Measurements from ENCODE around the gene CDH4. TPM values are rescaled to one million over a fixed set of nuclear protein-coding genes. Genes with fewer than 3 reads are reported as not detected.

CDH4 gene
- polyA plus RNA-seq, 4 donors = 0.09 to 4.1 (median 0.25) TPM

- H3K27me3 ChIP-seq (ENCODE audit: control insufficient read depth in 3 of 3, insufficient read depth in 3 of 3, low read length in 3 of 3) = no peaks in the 10 kb centered on the region
- FAIRE-seq = no peak
- no peak overlapping the region for H3K27ac ChIP-seq (ENCODE audit: low read depth in 1 of 3, low read length in 2 of 3)
- no peak for DNase-seq
- no peaks in the 10 kb centered on the region for H3K36me3 ChIP-seq (ENCODE audit: control insufficient read depth in 3 of 3, insufficient read depth in 2 of 3, low read depth in 1 of 3, low read length in 3 of 3)
- peaks cover 0 to 1% of the 10 kb centered on the region in 2 donors for H3K9me3 ChIP-seq (ENCODE audit: control insufficient read depth in 2 of 2, insufficient read depth in 1 of 2, low read depth in 1 of 2, low read length in 1 of 2)
- WGBS, 3 donors = 72 to 90% (median 76%) methylated on average over 20 of the region's 20 CpGs
- H3K4me1 ChIP-seq (ENCODE audit: control insufficient read depth in 3 of 3, insufficient read depth in 2 of 3, low read depth in 1 of 3, low read length in 2 of 3) = no peaks in the 10 kb centered on the region
- H3K4me3 ChIP-seq (ENCODE audit: low read depth in 1 of 3, low read length in 3 of 3) = no peak overlapping the region
These were observed 620.4 kb downstream of the CDH4 start for GRCh38 chr20:61872371-61872900.

- Histone ChIP-seq H3K27ac (ENCODE audit: low read depth in 1 of 3, low read length in 2 of 3) (no peak overlapping the region), H3K4me3 (ENCODE audit: low read depth in 1 of 3, low read length in 3 of 3) (no peak overlapping the region), H3K36me3 (ENCODE audit: control insufficient read depth in 3 of 3, insufficient read depth in 2 of 3, low read depth in 1 of 3, low read length in 3 of 3) (no peaks in the 10 kb centered on the region), H3K27me3 (ENCODE audit: control insufficient read depth in 3 of 3, insufficient read depth in 3 of 3, low read length in 3 of 3) (no peaks in the 10 kb centered on the region), H3K9me3 (ENCODE audit: control insufficient read depth in 2 of 2, insufficient read depth in 1 of 2, low read depth in 1 of 2, low read length in 1 of 2) (peaks cover 0 to 1% of the 10 kb centered on the region in 2 donors), H3K4me1 (ENCODE audit: control insufficient read depth in 3 of 3, insufficient read depth in 2 of 3, low read depth in 1 of 3, low read length in 2 of 3) (no peaks in the 10 kb centered on the region)
- DNase-seq = no peak
- 90 to 92% (median 92%) methylated on average over 37 to 38 of the region's 38 CpGs for WGBS, 3 donors
- no peak for FAIRE-seq
These were observed 621.8 kb downstream of the CDH4 start for GRCh38 chr20:61873651-61874420.

DNA sequence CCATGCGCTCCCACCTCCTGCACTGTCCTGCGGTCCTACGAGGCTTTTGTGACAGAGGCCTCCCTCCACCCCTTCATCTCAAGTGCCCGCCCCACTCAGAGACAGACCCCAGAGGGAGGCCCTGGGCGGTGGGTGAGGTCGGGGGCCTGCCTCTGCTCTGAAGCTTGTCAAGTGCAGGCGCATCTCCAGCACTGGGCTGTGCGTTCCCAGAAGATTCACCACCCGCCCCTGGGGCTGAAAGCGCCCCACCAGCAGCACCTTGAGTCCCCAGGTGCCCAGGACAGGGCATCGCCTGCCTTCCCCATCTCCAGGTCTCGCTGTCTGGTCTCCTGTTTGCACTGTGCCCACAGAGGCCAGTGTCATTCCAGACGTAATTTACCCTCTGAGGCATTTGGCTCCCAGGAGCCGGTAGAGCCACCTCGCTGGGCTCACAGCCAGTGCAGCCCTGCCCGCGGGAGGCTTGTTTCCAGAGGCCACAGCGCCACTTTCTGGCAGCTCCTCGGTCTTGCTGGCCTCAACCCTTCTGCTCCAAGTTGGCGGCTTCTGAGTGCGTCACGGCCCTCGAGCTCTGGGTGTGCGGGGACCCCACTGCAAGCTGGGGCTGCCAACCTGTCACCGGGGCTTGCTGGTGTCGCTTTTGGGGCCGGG lies 622.5 kb downstream of the CDH4 start:
- WGBS, 3 donors = 48 to 56% (median 48%) methylated on average over 27 of the region's 27 CpGs
- DNase-seq (peak in 1 of 2 donors; percentile 33), FAIRE-seq (no peak)
- Histone ChIP-seq H3K27me3 (ENCODE audit: control insufficient read depth in 3 of 3, insufficient read depth in 3 of 3, low read length in 3 of 3) (no peaks in the 10 kb centered on the region), H3K27ac (ENCODE audit: low read depth in 1 of 3, low read length in 2 of 3) (no peak overlapping the region), H3K9me3 (ENCODE audit: control insufficient read depth in 2 of 2, insufficient read depth in 1 of 2, low read depth in 1 of 2, low read length in 1 of 2) (peaks cover 0 to 1% of the 10 kb centered on the region in 2 donors), H3K4me1 (ENCODE audit: control insufficient read depth in 3 of 3, insufficient read depth in 2 of 3, low read depth in 1 of 3, low read length in 2 of 3) (no peaks in the 10 kb centered on the region), H3K4me3 (ENCODE audit: low read depth in 1 of 3, low read length in 3 of 3) (no peak overlapping the region), H3K36me3 (ENCODE audit: control insufficient read depth in 3 of 3, insufficient read depth in 2 of 3, low read depth in 1 of 3, low read length in 3 of 3) (no peaks in the 10 kb centered on the region)

GRCh38 chr20:61875221-61875885 lies 623.3 kb downstream of the CDH4 start:
- Histone ChIP-seq H3K27me3 (ENCODE audit: control insufficient read depth in 3 of 3, insufficient read depth in 3 of 3, low read length in 3 of 3) (no peaks in the 10 kb centered on the region), H3K27ac (ENCODE audit: low read depth in 1 of 3, low read length in 2 of 3) (no peak overlapping the region), H3K4me3 (ENCODE audit: low read depth in 1 of 3, low read length in 3 of 3) (no peak overlapping the region), H3K9me3 (ENCODE audit: control insufficient read depth in 2 of 2, insufficient read depth in 1 of 2, low read depth in 1 of 2, low read length in 1 of 2) (no peaks in the 10 kb centered on the region), H3K4me1 (ENCODE audit: control insufficient read depth in 3 of 3, insufficient read depth in 2 of 3, low read depth in 1 of 3, low read length in 2 of 3) (no peaks in the 10 kb centered on the region), H3K36me3 (ENCODE audit: control insufficient read depth in 3 of 3, insufficient read depth in 2 of 3, low read depth in 1 of 3, low read length in 3 of 3) (no peaks in the 10 kb centered on the region)
- no peak for DNase-seq
- 62 to 75% (median 68%) methylated on average over 25 of the region's 25 CpGs for WGBS, 3 donors
- FAIRE-seq = no peak

GRCh38 chr20:61875996-61876395 lies 623.9 kb downstream of the CDH4 start:
- 69 to 83% (median 73%) methylated on average over 16 of the region's 16 CpGs for WGBS, 3 donors
- Histone ChIP-seq H3K36me3 (ENCODE audit: control insufficient read depth in 3 of 3, insufficient read depth in 2 of 3, low read depth in 1 of 3, low read length in 3 of 3) (no peaks in the 10 kb centered on the region), H3K27ac (ENCODE audit: low read depth in 1 of 3, low read length in 2 of 3) (no peak overlapping the region), H3K4me3 (ENCODE audit: low read depth in 1 of 3, low read length in 3 of 3) (no peak overlapping the region), H3K9me3 (ENCODE audit: control insufficient read depth in 2 of 2, insufficient read depth in 1 of 2, low read depth in 1 of 2, low read length in 1 of 2) (no peaks in the 10 kb centered on the region), H3K4me1 (ENCODE audit: control insufficient read depth in 3 of 3, insufficient read depth in 2 of 3, low read depth in 1 of 3, low read length in 2 of 3) (no peaks in the 10 kb centered on the region), H3K27me3 (ENCODE audit: control insufficient read depth in 3 of 3, insufficient read depth in 3 of 3, low read length in 3 of 3) (no peaks in the 10 kb centered on the region)
- DNase-seq (no peak), FAIRE-seq (no peak)

DNA sequence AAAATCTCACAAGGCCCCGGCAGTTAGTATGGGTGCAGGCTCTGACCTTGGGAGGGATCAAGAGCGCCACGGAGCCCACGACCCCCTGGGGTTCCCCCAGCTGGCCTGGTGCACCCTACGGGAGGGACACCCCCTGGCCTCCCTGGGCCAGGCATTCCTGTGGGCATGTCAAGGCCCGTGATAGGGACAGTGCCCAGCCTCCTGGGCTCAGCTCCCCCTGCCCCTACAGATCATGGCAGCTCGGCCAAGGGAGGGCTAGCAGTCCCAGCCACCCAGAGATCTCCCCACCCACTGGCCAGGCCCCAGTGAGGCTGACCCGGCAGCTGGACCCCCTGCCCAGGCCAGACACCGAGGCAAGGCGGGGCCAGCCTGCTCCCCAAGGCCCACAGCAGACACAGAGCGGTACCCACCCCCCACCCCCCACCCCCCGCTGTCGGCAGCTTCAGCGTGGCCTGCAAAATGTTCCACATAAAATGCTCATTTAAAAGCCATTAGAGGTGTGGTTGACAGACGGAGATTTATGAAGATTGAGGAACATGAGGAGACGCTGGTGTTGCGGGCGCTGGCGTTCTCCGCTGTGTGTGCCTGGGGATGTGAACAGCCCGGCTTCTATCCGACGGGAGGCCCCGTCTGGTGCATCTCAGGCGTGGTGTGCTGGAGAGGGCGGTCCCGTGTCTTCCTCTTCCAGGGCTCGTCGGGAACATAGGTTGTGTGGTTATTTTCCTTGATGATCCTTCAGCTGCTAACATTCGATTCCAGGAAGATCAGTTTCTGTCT lies 625.1 kb downstream of the CDH4 start:
- FAIRE-seq (no peak), DNase-seq (no peak)
- H3K27ac ChIP-seq (ENCODE audit: low read depth in 1 of 3, low read length in 2 of 3) = no peak overlapping the region
- WGBS, 3 donors = 74 to 82% (median 75%) methylated on average over 30 of the region's 30 CpGs
- no peaks in the 10 kb centered on the region for H3K36me3 ChIP-seq (ENCODE audit: control insufficient read depth in 3 of 3, insufficient read depth in 2 of 3, low read depth in 1 of 3, low read length in 3 of 3)
- H3K9me3 ChIP-seq (ENCODE audit: control insufficient read depth in 2 of 2, insufficient read depth in 1 of 2, low read depth in 1 of 2, low read length in 1 of 2) = no peaks in the 10 kb centered on the region
- H3K4me3 ChIP-seq (ENCODE audit: low read depth in 1 of 3, low read length in 3 of 3) = no peak overlapping the region
- H3K27me3 ChIP-seq (ENCODE audit: control insufficient read depth in 3 of 3, insufficient read depth in 3 of 3, low read length in 3 of 3) = no peaks in the 10 kb centered on the region
- H3K4me1 ChIP-seq (ENCODE audit: control insufficient read depth in 3 of 3, insufficient read depth in 2 of 3, low read depth in 1 of 3, low read length in 2 of 3) = no peaks in the 10 kb centered on the region

DNA sequence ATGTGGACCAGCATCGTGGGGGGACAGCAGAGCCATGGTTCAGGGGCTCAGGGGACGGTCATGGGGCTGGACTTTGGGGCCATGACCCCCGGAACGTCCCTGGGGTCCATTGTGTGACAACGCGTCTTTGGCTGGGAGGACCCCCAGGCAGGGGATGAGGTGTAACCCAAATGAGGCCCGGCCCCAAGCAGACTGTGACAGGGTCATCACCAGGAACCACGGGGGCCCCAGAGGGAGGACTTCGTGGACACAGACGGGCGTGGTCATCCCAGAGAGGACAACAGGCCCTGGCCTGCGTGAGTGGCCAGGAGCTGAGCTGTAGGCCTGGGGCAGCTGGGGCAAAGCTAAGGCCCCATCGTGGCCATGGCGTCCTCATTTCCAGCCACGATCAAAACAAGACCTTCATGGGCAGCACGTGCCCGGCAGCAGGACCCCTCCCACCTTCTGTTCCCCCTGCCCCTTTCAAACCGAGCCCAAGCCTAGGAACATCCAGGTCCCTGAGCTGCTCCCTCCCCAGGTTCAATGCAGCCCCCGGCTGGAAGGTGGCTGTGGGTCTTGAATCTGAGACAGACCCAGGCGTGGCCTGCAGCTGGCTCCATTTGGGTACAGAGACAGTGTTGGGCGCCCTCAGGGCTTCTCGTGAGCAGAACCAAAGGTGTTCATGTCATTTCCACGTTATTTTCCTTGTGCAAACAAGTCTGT lies 625.9 kb downstream of the CDH4 start:
- DNase-seq = no peak
- H3K27me3 ChIP-seq (ENCODE audit: control insufficient read depth in 3 of 3, insufficient read depth in 3 of 3, low read length in 3 of 3) = no peaks in the 10 kb centered on the region
- no peak overlapping the region for H3K4me3 ChIP-seq (ENCODE audit: low read depth in 1 of 3, low read length in 3 of 3)
- H3K36me3 ChIP-seq (ENCODE audit: control insufficient read depth in 3 of 3, insufficient read depth in 2 of 3, low read depth in 1 of 3, low read length in 3 of 3) = no peaks in the 10 kb centered on the region
- no peaks in the 10 kb centered on the region for H3K9me3 ChIP-seq (ENCODE audit: control insufficient read depth in 2 of 2, insufficient read depth in 1 of 2, low read depth in 1 of 2, low read length in 1 of 2)
- 68 to 82% (median 69%) methylated on average over 21 to 23 of the region's 23 CpGs for WGBS, 3 donors
- H3K27ac ChIP-seq (ENCODE audit: low read depth in 1 of 3, low read length in 2 of 3) = no peak overlapping the region
- H3K4me1 ChIP-seq (ENCODE audit: control insufficient read depth in 3 of 3, insufficient read depth in 2 of 3, low read depth in 1 of 3, low read length in 2 of 3) = no peaks in the 10 kb centered on the region
- FAIRE-seq = no peak
